HG03354 (cell line): Measurements from ENCODE around the gene IL22RA1.

Source experiments
- ATAC-seq: cut with Tn5 transposase; IDR thresholded peaks from one replicate; pipeline ENCODE4 v1.9.1; 2021; ENCODE audit warnings: mild to moderate bottlenecking; ENCODE audit not compliant: unreplicated experiment, poor library complexity, severe bottlenecking

IL22RA1 gene

DNA sequence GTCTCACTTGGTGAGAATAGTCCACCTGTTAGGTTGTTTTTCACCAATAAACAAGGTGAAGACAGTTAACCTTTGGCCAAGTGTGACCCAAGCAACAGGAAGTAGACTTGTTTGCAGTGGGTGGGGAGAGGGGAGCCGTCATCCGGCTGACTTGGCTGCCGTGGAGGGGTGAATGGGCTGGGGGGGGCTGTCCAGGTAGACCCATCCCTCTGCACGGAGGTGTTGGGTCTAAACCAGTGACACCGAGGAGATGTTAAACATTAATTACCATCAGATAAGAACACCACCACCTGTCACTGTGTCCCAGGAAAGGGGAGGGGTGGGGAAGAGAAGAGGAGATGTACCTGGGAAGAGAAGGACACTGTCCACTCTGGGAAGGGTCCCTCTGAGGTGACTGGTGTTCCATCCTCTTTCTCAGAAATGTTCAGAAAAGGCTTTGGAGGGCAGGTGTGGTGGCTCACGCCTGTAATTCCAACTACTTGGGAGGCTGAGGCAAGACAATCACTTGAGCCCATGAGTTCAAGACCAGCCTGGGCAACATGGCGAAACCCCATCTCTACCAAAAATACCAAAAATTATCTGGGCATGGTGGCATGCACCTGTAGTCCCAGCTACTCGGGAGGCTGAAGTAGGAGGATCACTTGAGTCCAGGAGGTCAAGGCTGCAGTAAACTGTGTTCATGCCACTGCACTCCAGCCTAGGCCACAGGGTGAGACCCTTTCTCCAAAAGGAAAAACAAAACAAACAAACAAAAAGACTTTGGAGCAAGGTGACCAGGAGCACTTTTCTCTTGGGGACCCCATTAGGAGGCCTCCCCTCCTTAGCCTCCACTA lies 24.3 kb downstream of the IL22RA1 start:
- no peak for ATAC-seq

DNA sequence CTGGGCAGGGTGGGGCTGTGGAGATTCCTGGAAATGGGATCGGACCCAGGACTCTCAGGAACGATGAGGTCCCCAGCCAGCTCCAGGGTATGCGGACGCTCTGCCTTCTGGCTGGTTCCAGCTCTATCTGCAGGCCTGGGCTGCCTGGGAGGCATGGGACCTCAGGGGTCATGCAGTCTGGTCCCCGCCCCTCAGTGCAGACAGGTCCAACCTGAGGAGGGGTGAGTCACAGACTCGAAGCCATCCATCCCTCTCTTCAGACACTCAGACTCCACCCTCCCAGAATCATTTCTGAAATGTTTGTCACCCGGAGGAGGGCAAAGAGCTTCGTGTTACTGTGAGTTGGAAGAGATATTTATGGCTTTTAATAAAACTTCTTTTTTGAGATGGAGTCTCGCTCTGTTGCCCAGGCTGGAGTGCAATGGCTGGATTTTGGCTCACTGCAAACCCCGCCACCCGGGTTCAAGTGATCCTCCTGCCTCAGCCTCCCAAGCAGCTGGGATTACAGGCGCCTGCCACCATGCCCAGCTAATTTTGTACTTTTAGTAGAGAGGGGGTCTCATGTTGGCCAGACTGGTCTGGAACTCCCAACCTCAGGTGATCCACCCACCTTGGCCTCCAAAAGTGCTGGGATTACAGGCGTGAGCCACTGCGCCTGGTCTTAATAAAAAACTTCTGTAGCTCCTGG lies 25.1 kb downstream of the IL22RA1 start:
- ATAC-seq = no peak

DNA sequence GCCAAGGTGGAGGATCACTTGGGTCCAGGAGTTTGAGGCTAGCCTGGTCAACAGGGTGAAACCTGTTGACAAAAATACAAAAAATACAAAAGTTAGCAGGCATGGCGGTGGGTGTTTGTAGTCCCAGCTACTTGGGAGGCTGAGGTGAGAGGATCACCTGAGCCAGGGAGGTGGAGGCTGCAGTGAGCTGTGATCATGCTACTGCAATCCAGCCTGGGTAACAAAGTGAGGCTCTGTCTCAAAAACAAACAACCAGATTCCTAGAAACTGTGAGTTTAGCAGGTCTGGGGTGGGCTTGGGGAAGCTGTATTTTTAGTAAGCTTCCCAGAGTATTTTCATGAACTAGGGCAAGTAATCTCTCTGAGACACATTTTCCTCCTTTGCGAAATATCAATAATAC lies 25.8 kb downstream of the IL22RA1 start:
- ATAC-seq = no peak

DNA sequence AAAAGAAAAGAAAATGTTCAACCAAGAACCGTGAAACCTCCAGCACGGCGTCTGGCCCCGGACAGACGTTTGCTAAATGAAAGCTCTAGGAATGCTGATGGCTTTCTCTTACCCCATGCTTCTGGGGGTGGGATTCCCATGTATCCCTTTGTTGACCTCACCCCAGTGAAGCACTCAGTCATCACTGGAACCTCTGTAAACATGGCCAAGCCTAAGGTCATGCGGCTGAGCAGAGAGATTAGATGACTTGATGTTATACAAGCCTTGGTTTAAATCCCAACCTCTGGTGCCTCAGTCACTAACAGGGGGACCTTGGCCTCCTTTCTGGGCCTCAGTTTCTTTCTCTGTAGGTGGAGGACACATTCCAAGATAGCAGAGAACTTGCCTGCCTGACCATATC lies 28.2 kb downstream of the IL22RA1 start:
- ATAC-seq = no peak

DNA sequence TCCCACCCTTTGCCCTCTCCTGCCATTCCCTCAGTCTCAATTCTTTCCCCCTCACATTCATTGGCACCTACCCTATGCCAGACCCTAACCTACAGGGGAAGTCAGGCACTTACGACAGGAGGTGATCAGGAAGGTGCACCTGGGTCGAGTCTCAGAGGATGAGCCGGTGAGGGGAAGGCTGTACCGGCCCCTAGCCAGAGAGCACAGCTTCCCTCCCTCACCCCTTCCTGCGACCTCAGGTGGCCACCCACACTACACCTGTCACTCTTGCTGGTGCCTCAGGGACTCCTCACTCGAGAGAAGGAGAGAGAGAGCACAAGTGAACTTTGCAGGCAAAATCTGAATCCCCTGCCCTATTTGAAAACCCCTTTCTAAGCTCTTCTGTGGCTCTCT lies 29.3 kb downstream of the IL22RA1 start:
- ATAC-seq = no peak

DNA sequence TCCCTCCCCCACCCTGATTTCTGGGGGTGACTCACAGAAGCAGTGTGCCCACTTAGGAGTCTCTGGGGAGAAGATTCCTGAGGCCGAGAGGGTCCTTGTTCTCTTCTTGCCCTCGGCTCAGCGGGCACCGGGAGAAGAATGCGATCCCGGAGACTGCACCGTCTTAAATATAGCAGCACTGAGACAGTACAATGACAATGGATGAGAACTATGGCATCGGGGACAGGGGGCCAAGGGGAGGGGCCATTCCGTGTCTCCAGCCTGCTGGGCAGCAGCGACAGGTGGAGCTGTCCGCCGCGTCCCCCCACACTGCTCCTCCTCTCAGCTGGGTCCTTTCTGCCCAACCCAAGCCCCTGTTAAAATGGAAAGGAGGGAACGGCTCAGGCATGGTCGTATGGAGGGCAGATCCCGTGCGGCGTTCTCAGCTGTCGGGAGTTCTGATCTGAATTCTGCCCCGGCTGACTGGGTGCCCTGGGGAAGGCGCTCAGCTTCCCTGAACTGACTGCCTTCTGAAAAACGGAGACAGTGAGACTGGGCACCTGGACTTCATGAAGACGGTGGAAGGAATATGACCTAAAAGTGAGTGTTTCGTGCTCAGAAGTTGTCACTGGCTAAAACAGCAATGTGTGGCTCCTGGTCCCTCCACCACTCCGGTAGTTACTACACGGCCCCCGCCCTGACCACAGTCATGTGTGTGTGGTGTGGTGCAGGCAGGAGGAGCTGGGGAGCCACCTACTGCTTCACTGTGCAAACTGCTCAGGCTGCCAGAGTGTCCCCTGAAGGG lies 30.8 kb downstream of the IL22RA1 start, which contains the start of gene MYOM3:
Gene MYOM3 (minus strand): TSS at position 140 of the 784 bp plus-strand sequence. CDS start 3,499 bp downstream, outside the sequence.
- ATAC-seq = no peak

DNA sequence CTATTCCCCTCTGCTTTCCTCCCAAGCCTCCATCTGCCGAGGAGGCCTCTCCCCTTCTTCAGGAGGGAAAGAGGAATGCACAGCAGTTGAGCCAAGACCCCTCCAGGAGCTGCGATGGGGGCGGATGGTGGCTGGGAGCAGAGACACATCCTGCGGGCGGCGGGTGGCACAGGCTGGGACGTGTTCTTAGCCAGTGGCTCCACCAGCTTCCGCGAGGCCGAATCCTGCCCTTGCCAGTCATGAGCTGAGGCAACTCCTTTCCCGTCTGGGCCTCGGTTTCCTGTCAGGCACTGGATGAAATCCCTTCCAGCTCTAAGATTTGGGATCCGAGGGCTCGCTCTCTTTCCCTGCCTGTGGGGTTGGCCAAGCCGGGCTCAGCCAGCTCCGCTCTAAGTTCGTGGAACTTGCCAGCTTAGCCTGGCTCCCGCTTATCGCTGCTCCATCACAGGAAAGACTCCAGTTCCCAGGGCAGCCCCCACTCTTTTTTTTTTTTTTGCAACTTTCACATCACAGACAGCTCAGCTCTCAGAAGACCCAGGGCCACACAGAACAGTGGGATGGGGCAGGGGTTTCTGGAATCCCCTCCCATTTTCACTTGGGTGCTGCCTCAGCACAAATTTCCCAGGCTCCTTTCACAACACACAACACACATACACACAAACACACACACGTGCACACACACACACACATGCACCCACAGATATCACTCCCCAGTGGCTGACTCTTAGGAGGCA lies 31.5 kb downstream of the IL22RA1 start:
- ATAC-seq = no peak

DNA sequence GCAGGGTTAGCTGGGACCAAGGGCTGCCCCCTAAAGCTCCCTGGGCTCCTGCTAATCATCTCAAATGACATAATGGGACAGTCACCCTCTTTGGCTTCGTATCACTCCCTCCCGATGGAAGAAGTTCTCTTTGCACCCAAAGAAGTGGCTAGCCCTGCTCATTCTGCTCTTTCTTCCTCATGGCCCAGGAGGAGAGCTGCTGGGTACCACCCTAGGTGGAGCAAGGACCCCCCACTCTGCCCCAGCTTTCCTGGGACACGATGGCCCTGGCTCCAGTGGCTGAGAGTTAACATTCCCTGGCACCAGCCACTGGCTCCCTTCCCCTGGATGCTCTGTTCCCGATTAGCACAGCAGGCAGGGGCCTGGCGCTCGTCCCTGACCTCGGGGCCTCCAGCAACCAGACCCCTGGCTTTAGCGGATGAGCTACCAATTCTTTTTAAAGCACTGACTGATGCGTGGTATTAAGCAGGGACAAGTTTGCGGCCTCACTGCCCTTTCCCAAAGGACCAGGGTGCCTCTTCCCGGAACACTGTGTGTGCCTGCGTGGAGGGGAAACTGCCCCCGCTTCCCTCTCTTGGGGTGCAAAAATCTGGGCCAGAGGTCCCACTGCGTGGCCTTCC lies 32.2 kb downstream of the IL22RA1 start:
- ATAC-seq = no peak

DNA sequence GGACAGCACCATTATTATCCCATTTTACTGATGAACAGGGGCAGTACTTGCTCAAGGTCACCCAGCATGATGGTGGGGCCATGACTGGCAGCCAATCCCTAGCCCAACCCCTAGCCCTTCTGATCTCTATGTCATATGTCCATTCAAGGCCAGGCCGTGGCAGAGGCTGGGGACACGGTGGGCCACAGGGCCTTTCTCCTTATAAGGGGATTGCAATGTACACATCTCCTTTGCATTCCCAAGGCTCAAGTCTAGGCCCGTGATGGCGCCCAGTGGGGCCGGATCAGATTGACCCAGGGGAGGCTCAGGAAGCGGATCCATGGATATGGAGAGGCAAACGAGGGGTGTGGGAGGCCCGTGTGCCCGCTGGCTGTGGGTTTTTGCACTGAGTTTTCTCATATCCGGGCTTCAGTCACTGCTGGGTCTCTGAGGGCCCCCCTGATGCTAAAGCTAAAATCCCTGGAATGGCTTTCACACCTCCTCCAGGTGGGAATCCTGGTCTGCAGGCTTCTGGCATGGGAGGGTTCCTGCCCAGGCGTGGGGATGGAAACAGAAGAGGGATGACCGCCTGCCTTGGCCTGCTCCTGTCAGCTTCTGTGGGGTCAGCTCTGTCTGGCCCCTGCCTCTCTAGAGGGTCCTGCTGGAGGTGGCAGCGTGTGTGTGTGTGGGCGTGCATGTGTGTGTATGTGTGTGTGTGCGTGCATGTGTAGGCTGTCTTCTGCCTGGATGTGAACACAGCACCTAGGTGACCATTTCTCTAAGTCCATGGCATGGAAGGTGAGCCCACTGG lies 33.1 kb downstream of the IL22RA1 start:
- ATAC-seq = no peak

DNA sequence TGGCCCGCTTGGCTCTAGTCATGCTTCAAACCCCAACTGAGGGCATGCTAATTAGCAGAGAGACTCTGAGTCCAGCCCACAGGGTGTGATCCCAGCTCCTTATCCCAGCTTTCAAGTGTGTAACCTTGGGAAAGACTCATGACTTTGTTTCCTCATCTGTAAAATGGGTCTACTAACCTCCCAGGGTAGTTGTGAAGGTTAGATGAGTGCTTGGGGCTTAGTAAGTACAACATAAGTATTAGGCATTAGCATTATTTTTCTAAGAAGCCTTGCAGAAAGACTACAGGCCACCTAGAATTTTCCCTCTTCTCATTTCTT lies 33.8 kb downstream of the IL22RA1 start:
- ATAC-seq = no peak

DNA sequence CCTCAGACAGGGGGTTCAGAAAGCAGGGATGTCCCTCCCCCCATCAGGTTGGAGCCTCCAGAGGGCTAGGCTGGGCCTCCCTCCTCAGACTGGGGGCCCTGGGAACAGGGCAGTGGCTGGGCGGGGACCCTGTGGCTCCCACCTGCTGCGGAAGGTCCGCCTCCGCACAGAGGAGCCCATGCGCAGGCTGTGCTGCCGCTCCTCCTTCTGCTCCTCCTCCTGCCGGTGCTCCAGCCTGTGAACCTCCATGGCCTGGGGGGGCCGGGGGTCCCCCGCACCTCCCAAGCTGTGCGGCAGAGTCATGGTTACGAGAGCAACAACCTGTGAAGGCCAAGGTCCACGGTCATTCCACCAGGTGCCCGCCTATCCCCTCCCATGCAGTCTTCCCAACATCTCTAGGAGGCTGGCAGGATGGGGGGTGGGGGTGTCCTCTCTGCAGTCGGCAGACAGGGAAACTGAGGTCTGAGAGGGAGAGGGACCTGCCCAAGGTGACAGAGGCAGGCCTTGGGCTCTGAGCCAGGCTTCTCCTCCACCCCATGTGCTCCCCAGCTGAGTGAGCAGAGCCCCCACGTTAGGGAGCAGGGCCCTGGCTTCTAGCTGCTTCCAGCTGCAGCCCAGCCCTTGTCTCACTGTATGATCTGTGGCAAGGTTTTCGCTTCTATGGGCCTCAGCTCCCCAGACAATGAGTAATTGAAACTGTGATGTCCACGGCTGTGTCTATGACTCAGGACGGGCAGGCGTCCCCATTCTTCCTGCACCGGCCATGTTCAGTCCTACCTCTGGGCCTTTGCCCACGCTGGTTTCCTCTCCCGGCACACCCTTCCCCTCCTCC lies 34.4 kb downstream of the IL22RA1 start:
- ATAC-seq = no peak

DNA sequence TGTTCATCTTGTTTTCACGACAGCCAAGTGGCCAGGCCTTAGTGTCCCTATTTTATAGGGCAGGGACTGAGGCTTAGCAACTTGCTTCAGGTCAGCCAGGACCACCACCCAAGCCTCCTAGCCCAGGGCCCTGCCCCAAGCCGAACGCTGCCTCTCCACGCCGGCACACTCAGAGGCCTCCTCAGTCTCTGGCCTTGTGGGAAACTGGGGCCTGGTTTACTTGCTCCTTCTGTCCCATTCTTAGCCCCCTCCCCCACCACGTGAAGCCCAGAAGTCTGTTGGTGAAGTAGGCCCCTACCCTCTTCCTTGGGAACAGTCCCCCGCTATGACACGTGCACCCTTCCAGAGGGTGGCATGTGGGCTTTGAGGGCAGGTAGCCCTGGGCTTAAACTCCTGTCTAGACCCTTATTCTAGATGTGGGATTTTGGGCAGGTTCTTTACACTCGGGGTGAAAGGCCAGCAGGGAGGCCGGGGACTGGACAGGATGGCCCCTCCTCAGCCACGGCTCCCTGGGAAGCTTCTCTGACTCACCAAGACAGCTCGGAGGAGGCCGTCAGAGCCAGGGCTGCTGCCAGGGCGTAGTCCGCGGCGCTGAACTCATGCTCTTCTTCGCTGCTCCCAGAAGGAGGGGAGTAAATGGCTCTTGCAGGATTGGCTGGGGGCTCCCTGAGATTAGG lies 35.3 kb downstream of the IL22RA1 start:
- ATAC-seq = no peak

DNA sequence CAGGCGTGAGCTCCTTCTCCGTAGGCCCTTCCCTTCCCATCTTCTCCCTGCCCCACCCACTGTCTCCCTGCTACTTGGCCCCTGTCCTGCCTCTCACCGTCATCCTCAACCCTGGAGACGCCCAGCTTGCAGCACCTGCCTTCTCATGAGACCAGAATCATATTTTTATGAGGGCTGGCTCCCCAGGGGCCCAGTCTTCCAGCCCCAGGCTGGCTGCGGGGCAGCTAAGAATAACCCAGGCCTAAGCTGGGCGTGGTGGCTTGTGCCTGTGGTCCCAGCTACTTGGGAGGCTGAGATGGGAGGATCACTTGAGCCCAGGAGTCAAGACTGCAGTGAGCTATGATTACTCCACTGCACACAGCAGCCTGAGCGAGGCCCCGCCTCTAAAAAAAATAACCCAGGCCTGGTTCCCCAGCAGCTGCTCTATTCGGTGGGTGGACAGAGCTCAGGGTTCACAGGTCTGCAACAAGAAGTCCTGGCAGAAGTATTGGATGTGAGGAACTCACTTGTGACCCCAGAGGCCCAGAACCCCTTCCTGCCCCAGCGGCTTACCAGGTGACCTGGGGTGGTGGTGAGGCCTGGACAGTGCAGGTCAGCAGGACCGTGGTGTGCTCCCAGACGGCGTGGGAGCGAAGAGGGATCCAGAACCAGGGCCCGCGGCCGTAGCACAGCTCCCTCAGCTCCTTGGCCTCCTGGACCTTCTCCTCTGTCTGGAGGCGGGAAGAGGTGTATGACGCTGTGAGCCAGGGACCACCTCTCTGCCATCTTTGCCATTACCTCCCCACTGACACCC lies 37.4 kb downstream of the IL22RA1 start:
- ATAC-seq = no peak

DNA sequence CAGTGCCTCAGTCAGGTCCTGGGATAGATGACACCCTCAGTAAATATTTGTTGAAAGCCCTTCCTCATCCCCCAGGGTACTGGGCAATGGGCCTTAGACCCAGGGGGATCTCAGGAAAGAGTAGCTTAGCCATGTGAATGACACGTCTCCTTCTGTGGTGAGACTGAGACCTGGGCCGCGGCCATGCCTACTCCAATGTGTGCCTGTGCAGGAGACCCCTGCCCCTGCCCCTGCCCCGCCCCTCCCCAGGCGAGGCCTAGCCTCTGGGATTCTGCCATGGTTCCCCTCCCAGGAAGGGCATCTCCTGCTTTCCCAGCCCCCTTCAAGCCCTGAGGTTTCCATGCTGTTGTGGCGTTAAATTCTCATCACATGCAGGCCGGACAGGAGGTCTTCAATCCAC lies 38.1 kb downstream of the IL22RA1 start:
- no peak for ATAC-seq

DNA sequence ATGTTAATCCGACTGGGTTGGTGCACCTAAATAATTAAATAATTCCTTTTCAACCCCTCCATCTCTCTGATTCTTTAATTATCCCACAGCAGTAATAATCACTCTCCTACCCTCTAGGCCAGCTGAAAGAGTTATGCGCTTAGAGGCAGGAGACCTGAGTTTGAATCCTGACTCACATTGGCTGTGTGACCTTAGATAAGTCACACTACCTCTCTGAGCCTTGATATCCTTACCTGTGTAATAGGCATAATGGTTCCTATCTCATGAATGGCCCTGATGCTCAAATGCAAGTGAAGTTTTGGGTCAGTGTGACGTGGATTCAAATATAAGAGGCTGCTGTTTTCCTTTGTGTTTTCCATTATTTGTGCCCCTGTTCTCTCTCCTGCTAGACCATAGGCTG lies 39.1 kb downstream of the IL22RA1 start:
- ATAC-seq = no peak

DNA sequence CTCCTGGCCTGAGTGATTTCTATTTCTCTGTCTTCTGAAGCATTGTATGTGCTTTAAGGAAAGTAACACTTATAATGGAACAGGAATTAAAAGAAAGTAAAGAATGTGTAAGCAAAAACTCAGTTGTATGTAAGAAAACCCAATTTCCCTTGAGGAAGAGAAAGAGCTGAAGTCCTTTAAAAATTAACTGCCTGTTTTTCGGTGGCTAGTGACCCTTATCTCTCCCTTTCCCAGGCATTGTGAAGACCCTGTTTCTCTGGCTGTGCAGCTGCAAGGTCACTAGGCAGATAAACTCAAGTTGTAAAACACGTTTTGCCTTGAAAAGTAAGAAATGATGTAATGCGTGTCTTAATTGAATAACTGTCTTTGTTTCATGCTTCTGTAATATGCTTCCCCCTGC lies 39.5 kb downstream of the IL22RA1 start:
- ATAC-seq = no peak

DNA sequence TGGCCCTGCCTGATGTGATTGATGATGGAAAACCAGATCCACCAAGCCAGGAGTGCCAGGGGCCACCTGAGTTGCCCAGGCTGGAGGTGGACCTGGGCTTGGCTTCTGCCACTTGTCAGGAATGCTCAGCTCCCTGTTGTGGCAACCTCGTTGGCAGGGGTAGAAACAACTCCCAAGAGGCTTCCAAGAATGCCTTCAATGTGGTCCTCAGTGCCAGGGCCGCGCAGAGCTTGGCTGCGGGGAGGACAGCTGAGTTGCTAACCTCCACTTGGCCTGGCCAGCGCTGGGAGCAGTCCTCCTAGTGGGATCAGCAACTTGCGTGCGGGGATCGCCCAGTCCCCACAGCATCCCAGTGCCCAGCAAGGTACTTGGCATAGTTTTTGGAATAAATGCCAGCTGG lies 40.0 kb downstream of the IL22RA1 start:
- no peak for ATAC-seq
